ENCODE data around the gene ACER3. TPM values are rescaled to one million over a fixed set of nuclear protein-coding genes. Genes with fewer than 3 reads are reported as not detected.

ACER3 gene
- total RNA-seq, 1 donor from 2014 or later: 67.2 TPM

GRCh38 chr11:76830639-76831327 is 29.9 kb upstream of the ACER3 start:
- no peak for ATAC-seq
- intact Hi-C loops (cut with DNase I): no loop called here
- TF ChIP-seq, protein P1, sequence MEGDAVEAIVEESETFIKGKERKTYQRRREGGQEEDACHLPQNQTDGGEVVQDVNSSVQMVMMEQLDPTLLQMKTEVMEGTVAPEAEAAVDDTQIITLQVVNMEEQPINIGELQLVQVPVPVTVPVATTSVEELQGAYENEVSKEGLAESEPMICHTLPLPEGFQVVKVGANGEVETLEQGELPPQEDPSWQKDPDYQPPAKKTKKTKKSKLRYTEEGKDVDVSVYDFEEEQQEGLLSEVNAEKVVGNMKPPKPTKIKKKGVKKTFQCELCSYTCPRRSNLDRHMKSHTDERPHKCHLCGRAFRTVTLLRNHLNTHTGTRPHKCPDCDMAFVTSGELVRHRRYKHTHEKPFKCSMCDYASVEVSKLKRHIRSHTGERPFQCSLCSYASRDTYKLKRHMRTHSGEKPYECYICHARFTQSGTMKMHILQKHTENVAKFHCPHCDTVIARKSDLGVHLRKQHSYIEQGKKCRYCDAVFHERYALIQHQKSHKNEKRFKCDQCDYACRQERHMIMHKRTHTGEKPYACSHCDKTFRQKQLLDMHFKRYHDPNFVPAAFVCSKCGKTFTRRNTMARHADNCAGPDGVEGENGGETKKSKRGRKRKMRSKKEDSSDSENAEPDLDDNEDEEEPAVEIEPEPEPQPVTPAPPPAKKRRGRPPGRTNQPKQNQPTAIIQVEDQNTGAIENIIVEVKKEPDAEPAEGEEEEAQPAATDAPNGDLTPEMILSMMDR (IDR thresholded peaks at IDR 0.05): no peak
- H3K9me3 ChIP-seq: no peaks in the 10 kb centered on the region
- H3K27me3 ChIP-seq (ENCODE audit: low read depth): no peaks in the 10 kb centered on the region
- DNase-seq: no peak
- peaks cover 43% of the 10 kb centered on the region for H3K4me1 ChIP-seq
- H3K27ac ChIP-seq: no peak overlapping the region
- H3K4me3 ChIP-seq: no peak overlapping the region
- H3K36me3 ChIP-seq: no peaks in the 10 kb centered on the region

- Histone ChIP-seq H3K4me1 (peaks cover 50% of the 10 kb centered on the region), H3K4me3 (no peak overlapping the region), H3K27ac (no peak overlapping the region), H3K27me3 (ENCODE audit: low read depth) (no peaks in the 10 kb centered on the region), H3K9me3 (no peaks in the 10 kb centered on the region), H3K36me3 (no peaks in the 10 kb centered on the region)
- DNase-seq (no peak), ATAC-seq (no peak)
- TF ChIP-seq, protein P1 (IDR thresholded peaks at IDR 0.05): no peak
- intact Hi-C loops (cut with DNase I): no loop called here
These were observed 28.9 kb upstream of the ACER3 start for GRCh38 chr11:76831686-76832310.

DNA sequence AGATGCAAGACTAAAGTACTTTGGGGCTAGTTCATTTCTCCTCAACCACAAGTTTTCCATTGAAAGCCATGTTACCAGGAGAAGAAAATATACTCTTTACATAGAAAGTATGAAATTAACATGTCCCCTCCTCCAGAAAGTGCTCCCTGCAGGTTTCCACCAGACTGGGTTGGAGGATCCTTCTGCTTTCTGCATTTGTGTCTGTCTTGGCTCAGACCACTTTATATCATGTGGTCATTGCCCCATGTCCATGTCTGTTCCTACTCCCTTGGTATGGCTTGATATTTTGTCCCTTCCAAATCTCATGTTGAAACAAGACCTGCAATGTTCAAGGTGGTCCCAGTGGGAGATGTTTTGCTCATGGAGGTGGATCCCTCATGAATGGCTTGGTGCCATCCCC is 28.4 kb upstream of the ACER3 start:
- Histone ChIP-seq H3K36me3 (no peaks in the 10 kb centered on the region), H3K27ac (no peak overlapping the region), H3K4me1 (peaks cover 55% of the 10 kb centered on the region), H3K27me3 (ENCODE audit: low read depth) (no peaks in the 10 kb centered on the region), H3K4me3 (no peak overlapping the region), H3K9me3 (no peaks in the 10 kb centered on the region)
- ATAC-seq (no peak), DNase-seq (no peak)
- intact Hi-C loops (cut with DNase I): no loop called here
- TF ChIP-seq, protein P1 (IDR thresholded peaks at IDR 0.05): no peak

GRCh38 chr11:76834151-76834550 is 26.6 kb upstream of the ACER3 start:
- H3K36me3 ChIP-seq: no peaks in the 10 kb centered on the region
- no peak overlapping the region for H3K27ac ChIP-seq
- no peak overlapping the region for H3K4me3 ChIP-seq
- DNase-seq (no peak), ATAC-seq (no peak)
- no peaks in the 10 kb centered on the region for H3K9me3 ChIP-seq
- no peaks in the 10 kb centered on the region for H3K27me3 ChIP-seq (ENCODE audit: low read depth)
- TF ChIP-seq, protein P1 (IDR thresholded peaks at IDR 0.05): no peak
- H3K4me1 ChIP-seq: peaks cover 73% of the 10 kb centered on the region
- intact Hi-C loops (cut with DNase I): no loop called here

DNA sequence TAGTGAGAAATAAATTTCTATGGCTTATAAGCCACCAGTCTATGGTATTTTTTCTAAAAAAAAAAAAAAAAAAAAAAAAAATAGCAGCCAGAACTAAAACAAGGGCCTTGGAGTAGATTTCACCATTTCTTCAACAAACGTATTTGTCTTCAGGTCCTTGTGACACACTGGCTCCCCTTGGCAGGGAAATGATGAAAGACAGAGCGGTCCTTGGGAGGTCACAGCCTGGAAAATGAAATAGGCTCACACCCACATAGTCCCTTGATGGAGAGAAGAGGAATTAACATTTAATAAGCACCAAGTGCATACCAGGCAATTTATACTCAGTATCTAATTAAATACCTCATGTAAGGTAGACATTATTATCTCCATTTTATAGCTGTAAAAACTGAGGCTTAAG is 25.7 kb upstream of the ACER3 start:
- DNase-seq: no peak
- intact Hi-C loops (cut with DNase I): no loop called here
- TF ChIP-seq, protein P1 (IDR thresholded peaks at IDR 0.05): no peak
- H3K27ac ChIP-seq: no peak overlapping the region
- no peaks in the 10 kb centered on the region for H3K36me3 ChIP-seq
- peaks cover 79% of the 10 kb centered on the region for H3K4me1 ChIP-seq
- H3K4me3 ChIP-seq: no peak overlapping the region
- ATAC-seq: peak in 1 of 2 donors; percentile 34
- H3K27me3 ChIP-seq (ENCODE audit: low read depth): no peaks in the 10 kb centered on the region
- H3K9me3 ChIP-seq: no peaks in the 10 kb centered on the region
